ENCODE measurements around the gene OSTN.

DNA sequence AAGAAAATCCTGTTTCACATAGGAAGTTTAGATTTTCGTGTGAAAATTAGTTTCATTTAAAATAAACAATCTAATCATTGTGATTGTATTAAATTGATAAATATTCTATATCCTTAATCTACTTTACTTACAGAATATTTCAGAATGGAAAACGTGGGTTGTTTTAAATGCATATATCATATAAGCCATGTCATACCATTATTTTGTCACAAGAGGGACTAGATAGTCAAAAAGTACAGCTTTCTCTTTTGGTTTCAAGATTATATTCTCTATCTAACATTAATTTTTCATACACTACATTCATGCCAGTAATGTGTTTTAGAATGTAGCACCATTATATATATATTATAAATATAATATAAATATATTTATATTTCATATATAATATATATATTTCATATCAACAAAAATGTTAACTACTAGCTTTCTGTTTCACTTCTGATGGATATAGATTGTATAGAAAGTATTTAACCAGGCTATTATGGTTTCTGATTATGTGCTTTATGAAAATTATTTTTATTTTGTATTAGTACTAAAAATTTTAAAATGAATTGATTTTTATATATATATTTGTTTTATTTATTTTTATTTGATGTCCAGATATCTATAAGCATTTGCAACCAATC lies 45.3 kb downstream of the OSTN start:
- no peak for TF ChIP-seq POLR2A (IDR thresholded peaks at IDR 0.05; ENCODE audit: low read depth, low read length)
- peak; percentile 15 to 19 for TF ChIP-seq CTCF (IDR thresholded peaks at IDR 0.05; ENCODE audit: extremely low read depth in 1 of 2, insufficient read depth in 1 of 2, low read depth in 1 of 2, low read length in 2 of 2)
- no peak for TF ChIP-seq POLR2AphosphoS5 (IDR thresholded peaks at IDR 0.05; ENCODE audit: insufficient read depth, low read depth, low read length)
- TF ChIP-seq MAX (IDR thresholded peaks at IDR 0.05; ENCODE audit: insufficient read depth, insufficient read length), result no peak
- TF ChIP-seq GATA2 (IDR thresholded peaks at IDR 0.05; ENCODE audit: insufficient read depth, insufficient read length, low read depth, low read length), result no peak

Data from endothelial cell of umbilical vein (primary cell).